HG02642 (cell line): Measurements from ENCODE around the gene ABCG4.
"Not testable (repeated sequence)": the region's sequence is repeated elsewhere in the genome, so short reads cannot be mapped to it uniquely, and the experiment has no call there.

Source experiments
- ATAC-seq: cut with Tn5 transposase; IDR thresholded peaks from one replicate; pipeline ENCODE4 v1.9.1; 2021; ENCODE audit warnings: mild to moderate bottlenecking; ENCODE audit not compliant: unreplicated experiment, poor library complexity

ABCG4 gene

DNA sequence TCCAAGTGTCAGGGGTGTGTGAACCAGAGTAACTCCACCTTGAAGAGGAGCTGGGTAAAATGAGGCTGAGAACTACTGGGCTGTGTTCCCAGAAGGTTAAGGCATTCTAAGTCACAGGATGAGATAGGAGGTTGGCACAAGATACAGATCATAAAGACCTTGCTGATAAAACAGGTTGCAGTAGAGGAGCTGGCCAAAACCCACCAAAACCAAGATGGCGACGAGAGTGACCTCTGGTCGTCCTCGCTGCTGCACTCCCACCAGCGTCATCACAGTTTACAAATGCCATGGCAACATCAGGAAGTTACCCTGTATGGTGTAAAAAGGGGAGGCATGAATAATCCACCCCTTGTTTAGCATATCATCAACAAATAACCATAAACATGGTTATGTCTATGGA, 52.4 kb downstream of the ABCG4 start:
- ATAC-seq, result not testable (repeated sequence)

DNA sequence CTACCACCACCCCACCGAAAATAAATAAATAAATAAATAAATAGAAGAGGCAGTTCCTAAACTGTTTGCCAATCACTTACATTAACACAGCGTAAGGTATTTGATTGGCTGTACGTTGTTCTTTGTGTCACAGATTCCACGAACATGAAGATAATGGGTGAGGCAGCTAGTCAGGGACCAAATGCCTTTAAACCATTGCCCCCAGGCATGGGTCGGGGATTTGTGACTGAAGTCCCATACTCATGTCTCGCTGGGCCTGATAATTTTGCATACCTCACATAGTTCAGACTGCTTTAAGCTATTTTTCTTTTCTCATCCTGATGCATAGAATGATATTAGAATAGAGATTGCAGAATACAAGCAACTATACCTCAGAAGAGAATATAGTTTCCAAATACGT, 53.7 kb downstream of the ABCG4 start:
- ATAC-seq, result no peak

DNA sequence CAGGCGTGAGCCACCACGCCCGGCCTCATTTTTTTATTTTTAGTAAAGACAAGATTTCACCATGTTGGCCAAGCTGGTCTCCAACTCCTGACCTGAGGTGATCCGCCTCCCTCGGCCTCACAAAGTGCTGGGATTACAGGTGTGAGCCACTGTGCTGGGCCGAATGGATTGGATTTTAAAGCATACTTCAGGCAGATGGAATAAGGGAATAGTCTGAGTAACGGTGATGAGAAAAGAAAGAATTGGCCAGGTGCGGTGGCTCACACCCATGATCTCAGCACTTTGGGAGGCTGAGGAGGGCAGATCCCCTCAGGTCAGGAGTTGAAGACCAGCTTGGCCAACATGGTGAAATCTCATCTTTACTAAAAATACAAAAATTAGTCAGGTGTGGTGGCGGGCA, 55.2 kb downstream of the ABCG4 start:
- ATAC-seq, result no peak

DNA sequence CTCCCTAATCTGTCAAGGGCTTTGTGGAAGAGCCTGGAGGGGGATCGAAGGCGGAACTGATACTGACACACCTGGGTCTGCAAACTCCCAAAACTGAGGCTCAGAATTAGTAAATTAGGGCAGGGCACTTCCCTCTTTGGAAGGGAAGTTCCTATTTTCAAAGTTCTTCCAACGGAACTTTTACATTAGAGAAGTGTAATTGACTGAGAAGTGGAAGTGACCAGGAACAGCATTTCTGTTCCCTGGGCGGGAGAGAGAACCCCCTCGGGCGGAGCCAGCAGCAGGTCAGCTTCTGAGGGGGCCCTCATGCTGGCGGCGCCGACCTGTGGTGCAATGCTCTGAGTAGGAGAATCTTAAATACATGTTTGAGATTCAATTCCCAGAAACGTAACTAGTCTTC, 56.2 kb downstream of the ABCG4 start:
- ATAC-seq, result no peak

- ATAC-seq, result peak; percentile 87
Observed at GRCh38 chr11:119205574-119206510, 57.0 kb downstream of the ABCG4 start, which contains the start of gene CBL. Gene CBL (plus strand): TSS chr11:119206339. CDS start chr11:119206418, 79 bp downstream.

DNA sequence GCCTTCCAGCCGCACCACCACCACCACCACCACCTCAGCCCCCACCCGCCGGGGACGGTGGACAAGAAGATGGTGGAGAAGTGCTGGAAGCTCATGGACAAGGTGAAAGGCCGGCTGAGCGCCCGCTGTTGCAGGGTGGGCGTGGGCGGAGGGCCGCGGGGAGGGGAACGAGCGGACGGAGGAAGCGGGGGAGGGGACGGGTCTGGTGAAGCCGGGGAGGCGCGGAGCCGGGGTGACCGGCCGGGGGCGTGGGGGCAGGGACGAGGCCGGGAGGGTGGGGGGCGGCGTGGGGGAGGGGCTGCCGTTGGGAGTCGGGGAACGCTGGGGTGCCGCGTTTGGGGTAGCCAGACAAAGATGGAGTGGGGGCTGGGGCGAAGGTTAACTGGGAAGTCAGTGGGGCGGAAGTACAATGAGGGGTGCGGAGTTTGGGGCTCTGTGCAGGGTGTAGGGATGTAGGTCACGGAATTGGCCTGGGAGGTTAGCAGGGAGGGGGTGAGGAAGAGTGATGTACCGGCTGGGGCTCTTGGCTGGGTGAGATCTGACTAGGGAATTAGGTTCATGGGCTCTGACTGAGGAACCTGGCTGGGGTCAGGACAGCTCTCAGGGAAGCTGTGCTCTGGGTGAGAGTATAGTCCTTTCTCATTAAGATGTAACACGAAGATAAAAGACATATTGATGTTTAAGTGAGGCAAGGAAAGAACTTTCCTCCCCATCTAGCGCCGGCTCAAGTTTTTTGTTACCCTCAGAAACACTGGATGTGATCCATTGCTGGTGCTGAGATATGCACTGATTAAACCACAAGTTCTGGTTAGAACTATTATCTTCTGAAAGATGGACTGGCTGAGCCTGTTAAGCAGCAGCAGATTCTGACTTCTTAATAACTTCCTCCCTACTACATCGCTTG, 57.9 kb downstream of the ABCG4 start:
- peak; percentile 37 for ATAC-seq

DNA sequence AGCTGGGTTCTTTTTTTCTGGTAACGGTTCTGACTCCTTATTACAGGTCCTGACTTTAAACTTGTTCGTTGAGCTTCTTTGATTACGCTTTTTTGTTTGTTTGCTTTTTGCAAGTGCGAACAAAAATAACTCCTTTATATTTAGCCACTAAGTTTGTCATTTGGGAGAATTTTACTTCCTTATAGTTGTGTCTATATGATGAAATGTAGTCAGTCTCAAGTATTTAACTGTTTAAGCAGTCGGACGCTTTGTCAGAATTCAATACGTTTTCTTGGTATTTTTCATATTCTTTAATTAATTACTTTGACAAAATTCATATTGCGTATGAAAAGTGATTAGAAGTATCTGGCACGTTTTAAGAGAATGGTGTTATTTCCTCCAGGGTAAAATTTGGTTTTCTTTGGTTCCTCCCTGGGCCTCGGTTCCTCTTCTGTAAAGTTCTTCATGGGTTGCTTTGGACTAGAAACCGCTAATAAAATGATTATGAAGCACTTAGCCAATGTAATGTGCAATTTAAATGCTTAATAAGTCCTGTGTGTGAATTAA, 58.6 kb downstream of the ABCG4 start:
- no peak for ATAC-seq

DNA sequence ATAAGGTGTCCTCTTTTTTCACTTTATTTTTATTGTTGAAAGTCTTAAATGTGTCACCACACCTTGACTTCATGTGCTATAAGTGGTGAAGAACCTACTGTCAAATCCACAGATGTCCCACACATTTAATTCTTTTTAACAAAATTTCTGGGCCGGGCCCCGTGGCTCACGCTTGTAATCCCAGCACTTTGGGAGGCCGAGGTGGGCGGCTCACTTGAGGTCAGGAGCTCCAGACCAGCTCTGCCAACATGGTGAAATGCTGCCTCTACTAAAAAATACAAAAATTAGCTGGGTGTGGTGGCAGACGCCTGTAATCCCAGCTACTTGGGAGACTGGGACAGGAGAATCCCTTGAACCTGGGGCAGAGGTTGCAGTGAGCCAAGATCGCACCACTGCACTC, 60.3 kb downstream of the ABCG4 start:
- no peak for ATAC-seq

DNA sequence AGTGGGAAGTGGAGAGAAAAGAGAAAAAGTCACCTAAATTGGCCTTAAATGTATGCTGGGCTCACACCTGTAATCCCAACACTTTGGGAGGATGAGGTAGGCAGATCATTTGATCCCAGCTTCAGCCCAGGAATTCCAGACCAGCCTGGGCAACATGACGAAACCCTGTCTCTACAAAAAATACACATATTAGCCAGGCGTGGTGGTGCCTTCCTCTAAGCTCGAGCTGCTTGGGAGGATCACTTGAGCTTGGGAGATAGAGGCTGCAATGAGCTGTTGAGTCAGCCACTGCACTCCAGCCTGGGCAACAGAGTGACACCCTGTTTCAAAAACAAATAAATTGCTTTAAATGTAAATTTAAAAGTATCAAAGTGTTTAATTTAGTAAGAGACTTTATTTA, 61.2 kb downstream of the ABCG4 start:
- ATAC-seq, result no peak
